ENCODE measurements around the gene GAS2L3.

The GAS2L3 gene

GRCh38 chr12:100544165-100544564 is 29.3 kb upstream of the GAS2L3 start:
- TF ChIP-seq CTCF (IDR thresholded peaks at IDR 0.05), result no peak

- TF ChIP-seq CTCF (IDR thresholded peaks at IDR 0.05), result no peak
Measured at GRCh38 chr12:100545092-100545491, 28.4 kb upstream of the GAS2L3 start.

- TF ChIP-seq CTCF (IDR thresholded peaks at IDR 0.05), result no peak
Measured at GRCh38 chr12:100553936-100554335, 19.5 kb upstream of the GAS2L3 start.

- peak; percentile 98 for TF ChIP-seq CTCF (IDR thresholded peaks at IDR 0.05)
Measured at GRCh38 chr12:100554608-100555077, 18.8 kb upstream of the GAS2L3 start.

GRCh38 chr12:100555722-100556121 is 17.8 kb upstream of the GAS2L3 start:
- TF ChIP-seq CTCF (IDR thresholded peaks at IDR 0.05), result no peak

GRCh38 chr12:100557357-100557756 is 16.1 kb upstream of the GAS2L3 start:
- TF ChIP-seq CTCF (IDR thresholded peaks at IDR 0.05), result no peak

GRCh38 chr12:100564090-100564489 is 9.4 kb upstream of the GAS2L3 start:
- no peak for TF ChIP-seq CTCF (IDR thresholded peaks at IDR 0.05)

GRCh38 chr12:100564905-100565467 is 8.5 kb upstream of the GAS2L3 start:
- TF ChIP-seq CTCF (IDR thresholded peaks at IDR 0.05), result no peak

Data from LNCAP (cell line).